Endothelial cell (in vitro differentiated cells): Measurements from ENCODE around the gene URB2. TPM values are rescaled to one million over a fixed set of nuclear protein-coding genes. Genes with fewer than 3 reads are reported as not detected.

Experiments used
- DNase-seq: peaks from one replicate; pipeline ENCODE4 v3.0.0; 2021; ENCODE audit warnings: low spot score
- H3K27ac Mint-ChIP-seq: one replicate; pipeline ENCODE4 v1.8.0; 2021; ENCODE audit warnings: mixed read lengths, inconsistent platforms; ENCODE audit not compliant: unreplicated experiment
- H3K27me3 Mint-ChIP-seq: one replicate; pipeline ENCODE4 v1.8.0; 2021; ENCODE audit warnings: mild to moderate bottlenecking, moderate library complexity, mixed read lengths, inconsistent platforms; ENCODE audit not compliant: unreplicated experiment
- H3K36me3 Mint-ChIP-seq: one replicate; pipeline ENCODE4 v1.8.0; 2021; ENCODE audit warnings: mild to moderate bottlenecking, low read depth, mixed read lengths, inconsistent platforms; ENCODE audit not compliant: unreplicated experiment
- H3K4me1 Mint-ChIP-seq: one replicate; pipeline ENCODE4 v1.8.0; 2021; ENCODE audit warnings: mild to moderate bottlenecking, mixed read lengths, inconsistent platforms; ENCODE audit not compliant: unreplicated experiment
- H3K4me3 Mint-ChIP-seq: one replicate; pipeline ENCODE4 v1.8.0; 2021; ENCODE audit warnings: mild to moderate bottlenecking, mixed read lengths, inconsistent platforms; ENCODE audit not compliant: unreplicated experiment
- H3K9me3 Mint-ChIP-seq: one replicate; pipeline ENCODE4 v1.8.0; 2021; ENCODE audit warnings: mixed read lengths, inconsistent platforms; ENCODE audit not compliant: unreplicated experiment
- CTCF ChIP-seq: fragments of 200-600 bp; sonication (generic); IDR thresholded peaks from one replicate; pipeline ENCODE4 v1.5.0; 2021; ENCODE audit warnings: antibody characterized with exemption; ENCODE audit not compliant: unreplicated experiment
- total RNA-seq: library from RNA; stranded (reverse); fragmentation: NEBNext Ultra II Directional; extraction: Animal tissue kit (Norgen Biotek cat#: 25700); gene quantifications from one replicate; pipeline ENCODE4 v1.2.1, GENCODE V29; 2021; ENCODE audit not compliant: unreplicated experiment

Gene URB2
- total RNA-seq, 1 donor from 2014 or later: 10.6 TPM

GRCh38 chr1:229600229-229600628, 25.8 kb upstream of the URB2 start:
- peak overlapping the region; percentile 7 for H3K27ac Mint-ChIP-seq
- H3K4me1 Mint-ChIP-seq: peaks cover 24% of the 10 kb centered on the region
- H3K36me3 Mint-ChIP-seq: peaks cover 25% of the 10 kb centered on the region
- H3K4me3 Mint-ChIP-seq: no peak overlapping the region
- DNase-seq: no peak
- no peaks in the 10 kb centered on the region for H3K9me3 Mint-ChIP-seq
- TF ChIP-seq CTCF: no peak
- no peaks in the 10 kb centered on the region for H3K27me3 Mint-ChIP-seq

GRCh38 chr1:229603371-229604005, 22.6 kb upstream of the URB2 start:
- Mint-ChIP-seq H3K4me3 (no peak overlapping the region), H3K4me1 (peaks cover 24% of the 10 kb centered on the region), H3K27me3 (no peaks in the 10 kb centered on the region), H3K9me3 (no peaks in the 10 kb centered on the region), H3K36me3 (peaks cover 29% of the 10 kb centered on the region), H3K27ac (no peak overlapping the region)
- no peak for TF ChIP-seq CTCF
- no peak for DNase-seq

GRCh38 chr1:229607370-229607769, 18.7 kb upstream of the URB2 start:
- Mint-ChIP-seq H3K36me3 (peaks cover 42% of the 10 kb centered on the region), H3K4me1 (peaks cover 10% of the 10 kb centered on the region), H3K27ac (no peak overlapping the region), H3K9me3 (no peaks in the 10 kb centered on the region), H3K27me3 (no peaks in the 10 kb centered on the region), H3K4me3 (no peak overlapping the region)
- TF ChIP-seq CTCF: no peak
- DNase-seq: no peak

GRCh38 chr1:229608590-229608989, 17.5 kb upstream of the URB2 start:
- H3K27ac Mint-ChIP-seq: no peak overlapping the region

More at GRCh38 chr1:229608590-229608989, 17.5 kb upstream of the URB2 start:
- H3K4me3 Mint-ChIP-seq: no peak overlapping the region
- H3K4me1 Mint-ChIP-seq: peaks cover 5% of the 10 kb centered on the region
- DNase-seq: no peak
- peaks cover 41% of the 10 kb centered on the region for H3K36me3 Mint-ChIP-seq
- H3K27me3 Mint-ChIP-seq: no peaks in the 10 kb centered on the region
- no peak for TF ChIP-seq CTCF
- no peaks in the 10 kb centered on the region for H3K9me3 Mint-ChIP-seq
